Keratinocyte (primary cell): ENCODE results near the gene C1QC. TPM values are rescaled to one million over a fixed set of nuclear protein-coding genes. Genes with fewer than 3 reads are reported as not detected.

Source experiments
- DNase-seq: peaks from one replicate; pipeline ENCODE4 v3.0.0-alpha.2; 2011; ENCODE audit warnings: low read depth, missing footprints, low spot score
- FAIRE-seq: peaks from 2 replicates; lab custom pipeline; 2011; peaks lifted over from hg19 to GRCh38; lab: Jason Lieb, UNC
- H2AFZ ChIP-seq: 2 replicates; pipeline ENCODE4 v1.6.0; 2012; ENCODE audit warnings: low read length, control low read depth, inconsistent platforms; ENCODE audit not compliant: control insufficient read depth
- H3K27ac ChIP-seq: 2 replicates; pipeline ENCODE4 v1.5.1; 2011; ENCODE audit warnings: low read length; ENCODE audit not compliant: control insufficient read depth, insufficient read depth
- H3K27me3 ChIP-seq: 3 replicates; pipeline ENCODE4 v1.6.0; 2011; ENCODE audit warnings: low read length; ENCODE audit not compliant: control insufficient read depth, insufficient read depth; ENCODE audit errors: extremely low read depth
- H3K36me3 ChIP-seq, 2 experiments: 2 replicates in 1 of 2; 3 replicates in 1 of 2; pipeline ENCODE4 v1.5.1; 2011; ENCODE audit warnings: low read length in 2 of 2, mild to moderate bottlenecking in 1 of 2; ENCODE audit not compliant: control insufficient read depth in 2 of 2, insufficient read depth in 2 of 2; ENCODE audit errors: extremely low read depth in 1 of 2
- H3K4me1 ChIP-seq: 3 replicates; pipeline ENCODE4 v1.5.1; 2011; ENCODE audit warnings: low read length; ENCODE audit not compliant: control insufficient read depth, insufficient read depth; ENCODE audit errors: extremely low read depth
- H3K4me2 ChIP-seq: 3 replicates; pipeline ENCODE4 v1.6.0; 2011; ENCODE audit warnings: low read depth, low read length; ENCODE audit not compliant: control insufficient read depth, insufficient read depth; ENCODE audit errors: extremely low read depth
- H3K4me3 ChIP-seq, 3 experiments: fragments of 200-600 bp in 1 of 3; sonication (generic) in 1 of 3; 2 replicates in 2 of 3; 3 replicates in 1 of 3; pipeline ENCODE4 v1.5.1; 2011 to 2016; ENCODE audit warnings: low read length in 3 of 3, mild to moderate bottlenecking in 3 of 3, control low read depth in 2 of 3, inconsistent platforms in 1 of 3, low read depth in 1 of 3, mixed read lengths in 1 of 3, mixed run types in 1 of 3, moderate library complexity in 1 of 3; ENCODE audit not compliant: control insufficient read depth in 2 of 3, insufficient read depth in 2 of 3; ENCODE audit errors: extremely low read depth in 1 of 3
- H3K79me2 ChIP-seq: 2 replicates; pipeline ENCODE4 v1.6.0; 2012; ENCODE audit warnings: low read length; ENCODE audit not compliant: control insufficient read depth, insufficient read depth
- H3K9ac ChIP-seq: 3 replicates; pipeline ENCODE4 v1.6.0; 2011; ENCODE audit warnings: low read length; ENCODE audit not compliant: control insufficient read depth, insufficient read depth; ENCODE audit errors: extremely low read depth
- H3K9me1 ChIP-seq: 3 replicates; pipeline ENCODE4 v1.6.0; 2011; ENCODE audit warnings: low read length; ENCODE audit not compliant: control insufficient read depth, insufficient read depth; ENCODE audit errors: extremely low read depth
- H3K9me3 ChIP-seq: 2 replicates; pipeline ENCODE4 v1.5.1; 2012; ENCODE audit warnings: low read depth, low read length; ENCODE audit not compliant: control insufficient read depth
- H4K20me1 ChIP-seq: 3 replicates; pipeline ENCODE4 v1.6.0; 2011; ENCODE audit warnings: low read length; ENCODE audit not compliant: control insufficient read depth, insufficient read depth; ENCODE audit errors: extremely low read depth
- CTCF ChIP-seq, 3 experiments: IDR thresholded peaks in 1 of 3; conservative IDR thresholded peaks in 1 of 3; optimal IDR thresholded peaks in 1 of 3; 2 replicates in 2 of 3; 3 replicates in 1 of 3; pipeline versions ENCODE3 to v1.5.1; 2011; ENCODE audit warnings: low read length in 3 of 3, mild to moderate bottlenecking in 3 of 3, moderate library complexity in 2 of 3, control low read depth in 1 of 3, inconsistent platforms in 1 of 3; ENCODE audit not compliant: insufficient read depth in 2 of 3; ENCODE audit errors: extremely low read depth in 1 of 3
- EZH2 ChIP-seq: IDR thresholded peaks from one replicate; pipeline ENCODE4 v1.6.1; 2012; ENCODE audit warnings: inconsistent platforms, mild to moderate bottlenecking, low read length, moderate library complexity
- dilution Hi-C: fragments of 300-500 bp; cut with MboI; formaldehyde crosslinking; loops from one replicate; pipeline ENCODE4 v1.7.0; 2020; ENCODE audit warnings: low sequenced_read_pairs; ENCODE audit not compliant: extremely low pct_ligation_motif_present
- polyA plus RNA-seq, 5 experiments: library from polyadenylated mRNA; depleted of rRNA in 3 of 5; stranded (reverse) in 3 of 5; stranded (forward) in 1 of 5; unstranded in 1 of 5; fragments of >200 nt; gene quantifications; 1 replicate in 1 of 5; 2 replicates in 3 of 5; 3 replicates in 1 of 5; pipeline versions ENCODE4 v1.2.1 to v1.2.3, GENCODE V29; 2011 to 2012; ENCODE audit warnings: missing spikeins in 2 of 5, low read depth in 1 of 5, low replicate concordance in 1 of 5

The C1QC gene
- polyA plus RNA-seq, 1 donor (not counting 4 experiments of a cell fraction or from before 2014, with no cell fraction given): not detected

GRCh38 chr1:22601610-22602009 is 41.8 kb upstream of the C1QC start:
- no peaks in the 10 kb centered on the region for H3K4me1 ChIP-seq
- no peaks in the 10 kb centered on the region for H3K36me3 ChIP-seq
- H3K27me3 ChIP-seq: peaks cover 24% of the 10 kb centered on the region
- DNase-seq (no peak), FAIRE-seq (no peak)
- no peaks in the 10 kb centered on the region for H3K9me1 ChIP-seq
- dilution Hi-C loops: no loop called here
- TF ChIP-seq CTCF (optimal IDR thresholded peaks at IDR 0.05 in 1 of 3, IDR thresholded peaks at IDR 0.05 in 1 of 3, conservative IDR thresholded peaks at IDR 0.05 in 1 of 3; ENCODE audit: extremely low read depth in 1 of 3, insufficient read depth in 2 of 3, low read length in 3 of 3): no peak
- TF ChIP-seq EZH2: no peak
- H3K27ac ChIP-seq: no peak overlapping the region
- H3K79me2 ChIP-seq: no peaks in the 10 kb centered on the region
- no peaks in the 10 kb centered on the region for H4K20me1 ChIP-seq
- H2AFZ ChIP-seq: no peak overlapping the region
- H3K9me3 ChIP-seq: no peaks in the 10 kb centered on the region
- no peak overlapping the region for H3K4me3 ChIP-seq
- no peak overlapping the region for H3K9ac ChIP-seq
- no peak overlapping the region for H3K4me2 ChIP-seq

- Histone ChIP-seq H2AFZ (no peak overlapping the region), H3K9me3 (no peaks in the 10 kb centered on the region), H3K4me3 (no peak overlapping the region), H3K4me1 (no peaks in the 10 kb centered on the region), H3K4me2 (no peak overlapping the region), H3K79me2 (no peaks in the 10 kb centered on the region), H3K9ac (no peak overlapping the region), H3K27me3 (peaks cover 24% of the 10 kb centered on the region), H3K27ac (no peak overlapping the region), H3K36me3 (no peaks in the 10 kb centered on the region), H4K20me1 (no peaks in the 10 kb centered on the region), H3K9me1 (no peaks in the 10 kb centered on the region)
- dilution Hi-C loops: no loop called here
- no peak for DNase-seq
- TF ChIP-seq EZH2: no peak
- TF ChIP-seq CTCF (optimal IDR thresholded peaks at IDR 0.05 in 1 of 3, IDR thresholded peaks at IDR 0.05 in 1 of 3, conservative IDR thresholded peaks at IDR 0.05 in 1 of 3; ENCODE audit: extremely low read depth in 1 of 3, insufficient read depth in 2 of 3, low read length in 3 of 3): no peak
- no peak for FAIRE-seq
These were observed 41.2 kb upstream of the C1QC start for GRCh38 chr1:22602060-22602740.
